HEK293 (cell line): ENCODE results near the gene PKP4.

Experiments used
- CTCF ChIA-PET: fragments of 350-600 bp; formaldehyde crosslinking; extraction: SDS; loops from one replicate; lab custom pipeline; 2021; ENCODE audit warnings: antibody characterized with exemption; lab: Yijun Ruan, JAX
- POLR2A ChIA-PET: fragments of 300-600 bp; formaldehyde crosslinking; extraction: SDS; loops from one replicate; lab custom pipeline; 2020; ENCODE audit warnings: antibody characterized with exemption, inconsistent platforms; lab: Yijun Ruan, JAX
- H3K27ac ChIP-seq: fragments of 200-500 bp; sonication (Bioruptor generic); 2 replicates; pipeline ENCODE4 v1.5.1; 2014; ENCODE audit warnings: low read depth, low read length, control low read depth, inconsistent platforms; ENCODE audit errors: extremely low read depth
- H3K36me3 ChIP-seq, 2 experiments: fragments of 200-500 bp in 1 of 2; sonication (Bioruptor generic) in 1 of 2; 1 replicate in 1 of 2; 2 replicates in 1 of 2; pipeline ENCODE4 v1.5.1; 2014 to 2017; ENCODE audit warnings: inconsistent platforms in 2 of 2, low read length in 2 of 2; ENCODE audit not compliant: control insufficient read depth in 2 of 2, insufficient read depth in 1 of 2
- H3K4me1 ChIP-seq: fragments of 200-500 bp; sonication (Bioruptor generic); 2 replicates; pipeline ENCODE4 v1.5.1; 2014; ENCODE audit warnings: mild to moderate bottlenecking, low read length, inconsistent platforms; ENCODE audit not compliant: control insufficient read depth, insufficient read depth
- H3K4me3 ChIP-seq: 2 replicates; pipeline ENCODE4 v1.5.1; 2011; ENCODE audit warnings: low read depth, mild to moderate bottlenecking, control low read depth, low read length, moderate library complexity
- H3K9me3 ChIP-seq: fragments of 200-500 bp; sonication (Bioruptor generic); 2 replicates; pipeline ENCODE4 v1.5.1; 2014; ENCODE audit warnings: low read depth, low read length, inconsistent platforms; ENCODE audit not compliant: control insufficient read depth, insufficient read depth
- KLF1 ChIP-seq: fragments of 450-650 bp; formaldehyde crosslinking; IDR thresholded peaks from 2 replicates; pipeline ENCODE4 v1.5.1; 2016; ENCODE audit warnings: missing biosample characterization, missing genetic modification characterization
- KLF9 ChIP-seq: fragments of 450-650 bp; formaldehyde crosslinking; IDR thresholded peaks from 2 replicates; pipeline ENCODE4 v1.5.1; 2016; ENCODE audit warnings: missing biosample characterization, missing genetic modification characterization, low read depth
- MEIS1 ChIP-seq: sonication (generic); formaldehyde crosslinking; IDR thresholded peaks from 2 replicates; pipeline ENCODE4 v1.8.1; 2022; ENCODE audit warnings: missing genetic modification reagents, mild to moderate bottlenecking, borderline replicate concordance
- YY2 ChIP-seq: fragments of 450-650 bp; formaldehyde crosslinking; IDR thresholded peaks from 2 replicates; pipeline ENCODE4 v1.5.1; 2016; ENCODE audit warnings: missing biosample characterization, missing genetic modification characterization
- ZFP41 ChIP-seq: fragments of 450-650 bp; formaldehyde crosslinking; IDR thresholded peaks from 2 replicates; pipeline ENCODE4 v1.5.1; 2016; ENCODE audit warnings: missing biosample characterization, missing genetic modification characterization, borderline replicate concordance
- ZNF2 ChIP-seq: fragments of 450-650 bp; formaldehyde crosslinking; IDR thresholded peaks from 2 replicates; pipeline ENCODE4 v1.5.1; 2016; ENCODE audit warnings: missing biosample characterization, missing genetic modification characterization
- ZNF214 ChIP-seq: fragments of 450-650 bp; formaldehyde crosslinking; IDR thresholded peaks from 2 replicates; pipeline ENCODE4 v1.5.1; 2017; ENCODE audit warnings: missing biosample characterization, mild to moderate bottlenecking, missing genetic modification characterization, borderline replicate concordance
- ZNF223 ChIP-seq: fragments of 450-650 bp; formaldehyde crosslinking; IDR thresholded peaks from 2 replicates; pipeline ENCODE4 v1.5.1; 2016; ENCODE audit warnings: missing biosample characterization, missing genetic modification characterization
- ZNF292 ChIP-seq: fragments of 450-650 bp; formaldehyde crosslinking; IDR thresholded peaks from 2 replicates; pipeline ENCODE4 v1.5.1; 2016; ENCODE audit warnings: low read depth, missing biosample characterization, missing genetic modification characterization, borderline replicate concordance
- ZNF324 ChIP-seq: fragments of 450-650 bp; formaldehyde crosslinking; IDR thresholded peaks from 2 replicates; pipeline ENCODE4 v1.5.1; 2016; ENCODE audit warnings: missing biosample characterization, missing genetic modification characterization
- ZNF48 ChIP-seq: fragments of 450-650 bp; formaldehyde crosslinking; IDR thresholded peaks from 2 replicates; pipeline ENCODE4 v1.5.1; 2016; ENCODE audit warnings: missing biosample characterization, missing genetic modification characterization
- ZNF488 ChIP-seq: fragments of 450-650 bp; formaldehyde crosslinking; IDR thresholded peaks from 2 replicates; pipeline ENCODE4 v1.5.1; 2016; ENCODE audit warnings: missing biosample characterization, missing genetic modification characterization
- ZNF561 ChIP-seq: fragments of 450-650 bp; IDR thresholded peaks from 2 replicates; pipeline ENCODE4 v1.5.1; 2018; ENCODE audit warnings: missing biosample characterization, missing genetic modification characterization, borderline replicate concordance
- ZNF571 ChIP-seq: fragments of 450-650 bp; formaldehyde crosslinking; IDR thresholded peaks from 2 replicates; pipeline ENCODE4 v1.5.0; 2017; ENCODE audit warnings: missing biosample characterization, missing genetic modification characterization
- ZNF600 ChIP-seq: fragments of 450-650 bp; formaldehyde crosslinking; IDR thresholded peaks from 2 replicates; pipeline ENCODE4 v1.5.1; 2016; ENCODE audit warnings: missing biosample characterization, missing genetic modification characterization
- ZNF621 ChIP-seq: fragments of 450-650 bp; formaldehyde crosslinking; IDR thresholded peaks from 2 replicates; pipeline ENCODE4 v1.5.1; 2017; ENCODE audit warnings: missing biosample characterization, missing genetic modification characterization
- ZNF654 ChIP-seq: fragments of 450-650 bp; formaldehyde crosslinking; IDR thresholded peaks from 2 replicates; pipeline ENCODE4 v1.5.1; 2016; ENCODE audit warnings: low read depth, missing biosample characterization, missing genetic modification characterization
- ZNF747 ChIP-seq: fragments of 450-650 bp; formaldehyde crosslinking; IDR thresholded peaks from 2 replicates; pipeline ENCODE4 v1.5.1; 2016; ENCODE audit warnings: missing biosample characterization, missing genetic modification characterization
- ZNF777 ChIP-seq: fragments of 450-650 bp; formaldehyde crosslinking; IDR thresholded peaks from 2 replicates; pipeline ENCODE4 v1.5.1; 2017; ENCODE audit warnings: missing biosample characterization, missing genetic modification characterization, borderline replicate concordance
- ZNF792 ChIP-seq: fragments of 450-650 bp; formaldehyde crosslinking; IDR thresholded peaks from 2 replicates; pipeline ENCODE4 v1.5.1; 2016; ENCODE audit warnings: missing biosample characterization, missing genetic modification characterization
- ZSCAN16 ChIP-seq: fragments of 450-650 bp; formaldehyde crosslinking; IDR thresholded peaks from 2 replicates; pipeline ENCODE4 v1.5.1; 2016; ENCODE audit warnings: missing biosample characterization, missing genetic modification characterization
- TF ChIP-seq, protein P1 (sequence below): fragments of 450-650 bp; formaldehyde crosslinking; IDR thresholded peaks from 2 replicates; pipeline ENCODE4 v1.5.1; 2016; ENCODE audit warnings: missing biosample characterization, missing genetic modification characterization, low read depth
- TF ChIP-seq, protein P2 (sequence below): fragments of 450-650 bp; formaldehyde crosslinking; IDR thresholded peaks from 2 replicates; pipeline ENCODE4 v1.5.1; 2016; ENCODE audit warnings: missing biosample characterization, missing genetic modification characterization
- TF ChIP-seq, protein P3 (sequence below): fragments of 450-650 bp; formaldehyde crosslinking; IDR thresholded peaks from 2 replicates; pipeline ENCODE4 v1.5.1; 2017; ENCODE audit warnings: missing biosample characterization, missing genetic modification characterization
- TF ChIP-seq, protein P4 (sequence below): fragments of 450-650 bp; formaldehyde crosslinking; IDR thresholded peaks from 2 replicates; pipeline ENCODE4 v1.5.1; 2016; ENCODE audit warnings: missing biosample characterization, missing genetic modification characterization

PKP4 gene

GRCh38 chr2:158530829-158531228 is 74.1 kb downstream of the PKP4 start (continued):
- no peak for TF ChIP-seq KLF1
- TF ChIP-seq YY2 (tag by site-specific recombination) = no peak
- no peak for TF ChIP-seq ZNF600
- no peak for TF ChIP-seq ZNF223 (tag by site-specific recombination)
- TF ChIP-seq, protein P1, sequence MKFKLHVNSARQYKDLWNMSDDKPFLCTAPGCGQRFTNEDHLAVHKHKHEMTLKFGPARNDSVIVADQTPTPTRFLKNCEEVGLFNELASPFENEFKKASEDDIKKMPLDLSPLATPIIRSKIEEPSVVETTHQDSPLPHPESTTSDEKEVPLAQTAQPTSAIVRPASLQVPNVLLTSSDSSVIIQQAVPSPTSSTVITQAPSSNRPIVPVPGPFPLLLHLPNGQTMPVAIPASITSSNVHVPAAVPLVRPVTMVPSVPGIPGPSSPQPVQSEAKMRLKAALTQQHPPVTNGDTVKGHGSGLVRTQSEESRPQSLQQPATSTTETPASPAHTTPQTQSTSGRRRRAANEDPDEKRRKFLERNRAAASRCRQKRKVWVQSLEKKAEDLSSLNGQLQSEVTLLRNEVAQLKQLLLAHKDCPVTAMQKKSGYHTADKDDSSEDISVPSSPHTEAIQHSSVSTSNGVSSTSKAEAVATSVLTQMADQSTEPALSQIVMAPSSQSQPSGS = no peak
- no peak for TF ChIP-seq MEIS1 (CRISPR knock-in tag)
- no peak for TF ChIP-seq ZNF571
- TF ChIP-seq ZNF654 (tag by site-specific recombination) = no peak
- TF ChIP-seq ZSCAN16 (tag by site-specific recombination) = no peak

- Histone ChIP-seq H3K4me3 (no peak overlapping the region), H3K9me3 (no peaks in the 10 kb centered on the region), H3K27ac (no peak overlapping the region), H3K36me3 (peaks cover 0 to 12% of the 10 kb centered on the region in 2 experiments; a peak in 1 of 3 replicates)
- CTCF ChIA-PET = no interaction called here
- no peak for TF ChIP-seq ZNF777
- TF ChIP-seq ZNF324 (tag by site-specific recombination) = no peak
- no peak for TF ChIP-seq KLF9
- TF ChIP-seq ZNF621 (tag by site-specific recombination) = no peak
- TF ChIP-seq ZNF2 (tag by site-specific recombination) = no peak
- no peak for TF ChIP-seq ZNF561 (tag by site-specific recombination)
- TF ChIP-seq ZNF214 (tag by site-specific recombination) = no peak
- TF ChIP-seq, protein P2, sequence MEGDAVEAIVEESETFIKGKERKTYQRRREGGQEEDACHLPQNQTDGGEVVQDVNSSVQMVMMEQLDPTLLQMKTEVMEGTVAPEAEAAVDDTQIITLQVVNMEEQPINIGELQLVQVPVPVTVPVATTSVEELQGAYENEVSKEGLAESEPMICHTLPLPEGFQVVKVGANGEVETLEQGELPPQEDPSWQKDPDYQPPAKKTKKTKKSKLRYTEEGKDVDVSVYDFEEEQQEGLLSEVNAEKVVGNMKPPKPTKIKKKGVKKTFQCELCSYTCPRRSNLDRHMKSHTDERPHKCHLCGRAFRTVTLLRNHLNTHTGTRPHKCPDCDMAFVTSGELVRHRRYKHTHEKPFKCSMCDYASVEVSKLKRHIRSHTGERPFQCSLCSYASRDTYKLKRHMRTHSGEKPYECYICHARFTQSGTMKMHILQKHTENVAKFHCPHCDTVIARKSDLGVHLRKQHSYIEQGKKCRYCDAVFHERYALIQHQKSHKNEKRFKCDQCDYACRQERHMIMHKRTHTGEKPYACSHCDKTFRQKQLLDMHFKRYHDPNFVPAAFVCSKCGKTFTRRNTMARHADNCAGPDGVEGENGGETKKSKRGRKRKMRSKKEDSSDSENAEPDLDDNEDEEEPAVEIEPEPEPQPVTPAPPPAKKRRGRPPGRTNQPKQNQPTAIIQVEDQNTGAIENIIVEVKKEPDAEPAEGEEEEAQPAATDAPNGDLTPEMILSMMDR (tag by site-specific recombination) = no peak
- no peak for TF ChIP-seq ZNF747 (tag by site-specific recombination)
- no peak for TF ChIP-seq ZNF488 (tag by site-specific recombination)
- TF ChIP-seq, all 188 proteins: peak for 0
- no peaks in the 10 kb centered on the region for H3K4me1 ChIP-seq
- POLR2A ChIA-PET = no interaction called here
These were observed 76.3 kb downstream of the PKP4 start for GRCh38 chr2:158533009-158533408.

- Histone ChIP-seq H3K36me3 (peaks cover 0 to 11% of the 10 kb centered on the region in 2 experiments; a peak in 1 of 3 replicates), H3K27ac (no peak overlapping the region), H3K4me3 (no peak overlapping the region), H3K9me3 (no peaks in the 10 kb centered on the region), H3K4me1 (peaks cover 4% of the 10 kb centered on the region; the same call in 1 of the 2 replicates)
- ChIA-PET POLR2A (no interaction called here), CTCF (interaction anchor here (0.6 to 1.2 kb wide), 5 partner anchors 66 to 471 kb away, joined by 3 to 4 read pairs (median 3); no protein-coding TSS in a partner anchor)
- TF ChIP-seq, protein P3, sequence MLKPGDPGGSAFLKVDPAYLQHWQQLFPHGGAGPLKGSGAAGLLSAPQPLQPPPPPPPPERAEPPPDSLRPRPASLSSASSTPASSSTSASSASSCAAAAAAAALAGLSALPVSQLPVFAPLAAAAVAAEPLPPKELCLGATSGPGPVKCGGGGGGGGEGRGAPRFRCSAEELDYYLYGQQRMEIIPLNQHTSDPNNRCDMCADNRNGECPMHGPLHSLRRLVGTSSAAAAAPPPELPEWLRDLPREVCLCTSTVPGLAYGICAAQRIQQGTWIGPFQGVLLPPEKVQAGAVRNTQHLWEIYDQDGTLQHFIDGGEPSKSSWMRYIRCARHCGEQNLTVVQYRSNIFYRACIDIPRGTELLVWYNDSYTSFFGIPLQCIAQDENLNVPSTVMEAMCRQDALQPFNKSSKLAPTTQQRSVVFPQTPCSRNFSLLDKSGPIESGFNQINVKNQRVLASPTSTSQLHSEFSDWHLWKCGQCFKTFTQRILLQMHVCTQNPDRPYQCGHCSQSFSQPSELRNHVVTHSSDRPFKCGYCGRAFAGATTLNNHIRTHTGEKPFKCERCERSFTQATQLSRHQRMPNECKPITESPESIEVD (tag by site-specific recombination) = peak; percentile 51
- TF ChIP-seq, protein P4, sequence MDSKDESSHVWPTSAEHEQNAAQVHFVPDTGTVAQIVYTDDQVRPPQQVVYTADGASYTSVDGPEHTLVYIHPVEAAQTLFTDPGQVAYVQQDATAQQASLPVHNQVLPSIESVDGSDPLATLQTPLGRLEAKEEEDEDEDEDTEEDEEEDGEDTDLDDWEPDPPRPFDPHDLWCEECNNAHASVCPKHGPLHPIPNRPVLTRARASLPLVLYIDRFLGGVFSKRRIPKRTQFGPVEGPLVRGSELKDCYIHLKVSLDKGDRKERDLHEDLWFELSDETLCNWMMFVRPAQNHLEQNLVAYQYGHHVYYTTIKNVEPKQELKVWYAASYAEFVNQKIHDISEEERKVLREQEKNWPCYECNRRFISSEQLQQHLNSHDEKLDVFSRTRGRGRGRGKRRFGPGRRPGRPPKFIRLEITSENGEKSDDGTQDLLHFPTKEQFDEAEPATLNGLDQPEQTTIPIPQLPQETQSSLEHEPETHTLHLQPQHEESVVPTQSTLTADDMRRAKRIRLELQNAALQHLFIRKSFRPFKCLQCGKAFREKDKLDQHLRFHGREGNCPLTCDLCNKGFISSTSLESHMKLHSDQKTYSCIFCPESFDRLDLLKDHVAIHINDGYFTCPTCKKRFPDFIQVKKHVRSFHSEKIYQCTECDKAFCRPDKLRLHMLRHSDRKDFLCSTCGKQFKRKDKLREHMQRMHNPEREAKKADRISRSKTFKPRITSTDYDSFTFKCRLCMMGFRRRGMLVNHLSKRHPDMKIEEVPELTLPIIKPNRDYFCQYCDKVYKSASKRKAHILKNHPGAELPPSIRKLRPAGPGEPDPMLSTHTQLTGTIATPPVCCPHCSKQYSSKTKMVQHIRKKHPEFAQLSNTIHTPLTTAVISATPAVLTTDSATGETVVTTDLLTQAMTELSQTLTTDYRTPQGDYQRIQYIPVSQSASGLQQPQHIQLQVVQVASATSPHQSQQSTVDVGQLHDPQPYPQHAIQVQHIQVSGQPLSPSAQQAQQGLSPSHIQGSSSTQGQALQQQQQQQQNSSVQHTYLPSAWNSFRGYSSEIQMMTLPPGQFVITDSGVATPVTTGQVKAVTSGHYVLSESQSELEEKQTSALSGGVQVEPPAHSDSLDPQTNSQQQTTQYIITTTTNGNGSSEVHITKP (tag by site-specific recombination) = 0 out of 2 replicates have a peak, but pooled peaks have one; percentile 10
- TF ChIP-seq ZFP41 (tag by site-specific recombination) (no peak), ZNF48 (tag by site-specific recombination) (no peak), ZNF292 (tag by site-specific recombination) (no peak), ZNF792 (tag by site-specific recombination) (no peak)
These were observed 82.6 kb downstream of the PKP4 start for GRCh38 chr2:158539176-158540005.
